Neural cell (in vitro differentiated cells): ENCODE data around the gene PNCK. TPM values are rescaled to one million over a fixed set of nuclear protein-coding genes. Genes with fewer than 3 reads are reported as not detected.

Experiments used
- H2AFZ ChIP-seq: fragments of 200-600, 300-800 bp; sonication (generic), shearing (Covaris generic); 2 replicates; pipeline ENCODE4 v1.6.0; 2014; ENCODE audit warnings: low read depth, mild to moderate bottlenecking, antibody characterized with exemption, low read length, moderate library complexity
- H3F3A ChIP-seq: fragments of 200-600 bp; shearing (Covaris generic); 2 replicates; pipeline ENCODE4 v1.6.1; 2016; ENCODE audit warnings: mild to moderate bottlenecking, moderate library complexity, mixed read lengths, antibody characterized with exemption, low read length; ENCODE audit not compliant: insufficient read depth, poor library complexity, severe bottlenecking
- H3K27ac ChIP-seq: fragments of 200-600, 300-800 bp; sonication (generic), shearing (Covaris generic); 2 replicates; pipeline ENCODE4 v1.5.1; 2014; ENCODE audit warnings: mild to moderate bottlenecking, low read length, moderate library complexity
- H3K27me3 ChIP-seq: fragments of 300-800, 200-600 bp; sonication (generic), shearing (Covaris generic); 2 replicates; pipeline ENCODE4 v1.6.0; 2014; ENCODE audit warnings: mild to moderate bottlenecking, low read depth, low read length, moderate library complexity; ENCODE audit not compliant: insufficient read depth
- H3K36me3 ChIP-seq: fragments of 300-800, 200-600 bp; sonication (generic), shearing (Covaris generic); 2 replicates; pipeline ENCODE4 v1.5.1; 2014; ENCODE audit warnings: mild to moderate bottlenecking, antibody characterized with exemption, low read length, moderate library complexity; ENCODE audit not compliant: insufficient read depth
- H3K4me2 ChIP-seq: fragments of 300-800, 200-600 bp; sonication (generic), shearing (Covaris generic); 2 replicates; pipeline ENCODE4 v1.6.0; 2014; ENCODE audit warnings: mild to moderate bottlenecking, low read length
- H3K4me3 ChIP-seq: fragments of 300-800, 200-600 bp; sonication (generic), shearing (Covaris generic); 2 replicates; pipeline ENCODE4 v1.5.1; 2014; ENCODE audit warnings: mild to moderate bottlenecking, low read length, moderate library complexity
- H3K79me2 ChIP-seq: fragments of 200-600 bp; shearing (Covaris generic); replicated peaks from 2 replicates; pipeline ENCODE4 v1.6.0; 2014; ENCODE audit warnings: mild to moderate bottlenecking, low read length, moderate library complexity; ENCODE audit not compliant: insufficient read depth
- H3K9ac ChIP-seq: fragments of 300-800, 200-600 bp; sonication (generic), shearing (Covaris generic); 2 replicates; pipeline ENCODE4 v1.6.1; 2016; ENCODE audit warnings: mild to moderate bottlenecking, low read length, mixed read lengths
- H3K9me2 ChIP-seq: fragments of 200-600 bp; shearing (Covaris generic); 2 replicates; pipeline ENCODE4 v1.6.1; 2016; ENCODE audit warnings: mild to moderate bottlenecking, low read length, mixed read lengths; ENCODE audit not compliant: insufficient read depth
- H3K9me3 ChIP-seq: fragments of 200-600, 300-800 bp; sonication (generic), shearing (Covaris generic); 2 replicates; pipeline ENCODE4 v1.6.1; 2016; ENCODE audit warnings: mild to moderate bottlenecking, mixed run types, low read length, moderate library complexity, mixed read lengths
- H4K20me1 ChIP-seq: fragments of 200-600 bp; shearing (Covaris generic); 2 replicates; pipeline ENCODE4 v1.6.1; 2016; ENCODE audit warnings: mild to moderate bottlenecking, mixed run types; ENCODE audit not compliant: insufficient read depth
- EP300 ChIP-seq: fragments of 450-650 bp; conservative IDR thresholded peaks from 2 replicates; pipeline ENCODE4 v1.6.1; 2014; ENCODE audit warnings: antibody characterized with exemption, mild to moderate bottlenecking, moderate library complexity; ENCODE audit not compliant: poor library complexity, severe bottlenecking
- EZH2 ChIP-seq: fragments of 200-600, 300-800 bp; shearing (Covaris generic), sonication (generic); IDR thresholded peaks from 2 replicates; pipeline ENCODE4 v1.6.1; 2014; ENCODE audit warnings: antibody characterized with exemption, low read length, borderline replicate concordance, mild to moderate bottlenecking; ENCODE audit not compliant: insufficient read depth, poor library complexity, severe bottlenecking
- MXI1 ChIP-seq: fragments of 450-650 bp; conservative IDR thresholded peaks from 2 replicates; pipeline ENCODE4 v1.6.1; 2014; ENCODE audit warnings: antibody characterized with exemption, mild to moderate bottlenecking; ENCODE audit not compliant: poor library complexity, severe bottlenecking
- POLR2AphosphoS5 ChIP-seq: IDR thresholded peaks from 2 replicates; pipeline ENCODE4 v1.6.1; 2012
- RAD21 ChIP-seq: fragments of 450-650 bp; conservative IDR thresholded peaks from 2 replicates; pipeline ENCODE4 v1.6.1; 2014; ENCODE audit warnings: antibody characterized with exemption, mild to moderate bottlenecking, moderate library complexity
- SMC3 ChIP-seq: fragments of 450-650 bp; conservative IDR thresholded peaks from 2 replicates; pipeline ENCODE4 v1.6.1; 2014; ENCODE audit warnings: antibody characterized with exemption, mild to moderate bottlenecking, moderate library complexity; ENCODE audit not compliant: poor library complexity
- TAF1 ChIP-seq: IDR thresholded peaks from 2 replicates; pipeline ENCODE4 v1.6.1; 2012; ENCODE audit warnings: low read depth
- polyA plus RNA-seq: library from polyadenylated mRNA; depleted of rRNA; stranded (reverse); fragments of >200 nt; gene quantifications from 2 replicates; pipeline ENCODE4 v1.2.3, GENCODE V29; 2014
- TF ChIP-seq, protein P1 (sequence below): IDR thresholded peaks from 2 replicates; pipeline ENCODE4 v1.6.1; 2012; ENCODE audit warnings: borderline replicate concordance
- TF ChIP-seq, protein P2 (sequence below): fragments of 450-650 bp; IDR thresholded peaks from 2 replicates; pipeline ENCODE4 v1.5.1; 2014; ENCODE audit warnings: antibody characterized with exemption, mild to moderate bottlenecking, moderate library complexity; ENCODE audit not compliant: poor library complexity, severe bottlenecking

Gene PNCK
- polyA plus RNA-seq, 1 donor from 2014 or later, result 9.5 TPM

DNA sequence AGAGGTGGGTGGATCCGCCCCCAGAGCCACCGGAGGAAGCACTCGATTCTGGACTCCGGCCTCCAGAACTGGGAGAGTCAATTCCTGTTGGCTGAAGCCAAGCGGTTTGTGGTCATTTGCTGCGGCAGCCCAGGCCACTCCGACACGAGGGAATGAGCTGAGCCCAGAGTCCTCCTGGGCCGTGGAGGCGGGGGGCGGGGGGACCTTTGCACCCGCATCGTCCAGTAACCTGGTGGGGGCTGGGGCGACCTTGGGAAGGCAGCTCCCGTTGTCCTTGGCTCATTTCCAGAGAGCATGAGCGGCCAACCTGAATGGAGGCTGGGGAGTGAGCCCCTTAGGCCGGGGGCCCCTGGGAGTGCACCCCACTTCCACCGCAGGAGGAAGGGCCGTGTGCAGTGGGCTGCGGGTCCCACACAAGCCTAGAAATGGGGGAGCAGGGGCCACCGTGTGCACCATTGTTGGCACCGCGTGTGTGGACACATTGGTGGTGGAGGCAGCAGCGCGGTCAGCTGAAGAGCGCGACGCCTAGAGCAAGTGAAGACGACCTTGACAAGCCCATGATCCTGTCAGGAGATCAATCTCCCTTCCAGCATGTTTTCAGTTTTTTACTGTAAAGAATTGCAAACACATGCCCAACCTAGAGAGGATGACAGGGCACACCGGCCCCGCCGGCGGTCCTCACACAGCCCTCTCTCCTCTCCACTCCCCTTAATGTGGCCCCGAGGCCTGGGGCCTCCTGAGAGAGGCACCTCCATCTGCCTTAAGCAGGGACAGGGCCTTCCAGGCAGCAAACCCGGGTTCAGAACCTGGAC is 46.5 kb downstream of the PNCK start:
- Histone ChIP-seq H3K27ac (no peak overlapping the region), H3K9me3 (no peaks in the 10 kb centered on the region), H3K79me2 (no peaks in the 10 kb centered on the region), H3K27me3 (no peaks in the 10 kb centered on the region), H3F3A (no peaks in the 10 kb centered on the region), H3K36me3 (no peaks in the 10 kb centered on the region), H3K9me2 (no peaks in the 10 kb centered on the region), H2AFZ (no peak overlapping the region), H3K4me3 (no peak overlapping the region), H3K9ac (no peak overlapping the region), H4K20me1 (no peaks in the 10 kb centered on the region), H3K4me2 (no peak overlapping the region)
- TF ChIP-seq, protein P1, sequence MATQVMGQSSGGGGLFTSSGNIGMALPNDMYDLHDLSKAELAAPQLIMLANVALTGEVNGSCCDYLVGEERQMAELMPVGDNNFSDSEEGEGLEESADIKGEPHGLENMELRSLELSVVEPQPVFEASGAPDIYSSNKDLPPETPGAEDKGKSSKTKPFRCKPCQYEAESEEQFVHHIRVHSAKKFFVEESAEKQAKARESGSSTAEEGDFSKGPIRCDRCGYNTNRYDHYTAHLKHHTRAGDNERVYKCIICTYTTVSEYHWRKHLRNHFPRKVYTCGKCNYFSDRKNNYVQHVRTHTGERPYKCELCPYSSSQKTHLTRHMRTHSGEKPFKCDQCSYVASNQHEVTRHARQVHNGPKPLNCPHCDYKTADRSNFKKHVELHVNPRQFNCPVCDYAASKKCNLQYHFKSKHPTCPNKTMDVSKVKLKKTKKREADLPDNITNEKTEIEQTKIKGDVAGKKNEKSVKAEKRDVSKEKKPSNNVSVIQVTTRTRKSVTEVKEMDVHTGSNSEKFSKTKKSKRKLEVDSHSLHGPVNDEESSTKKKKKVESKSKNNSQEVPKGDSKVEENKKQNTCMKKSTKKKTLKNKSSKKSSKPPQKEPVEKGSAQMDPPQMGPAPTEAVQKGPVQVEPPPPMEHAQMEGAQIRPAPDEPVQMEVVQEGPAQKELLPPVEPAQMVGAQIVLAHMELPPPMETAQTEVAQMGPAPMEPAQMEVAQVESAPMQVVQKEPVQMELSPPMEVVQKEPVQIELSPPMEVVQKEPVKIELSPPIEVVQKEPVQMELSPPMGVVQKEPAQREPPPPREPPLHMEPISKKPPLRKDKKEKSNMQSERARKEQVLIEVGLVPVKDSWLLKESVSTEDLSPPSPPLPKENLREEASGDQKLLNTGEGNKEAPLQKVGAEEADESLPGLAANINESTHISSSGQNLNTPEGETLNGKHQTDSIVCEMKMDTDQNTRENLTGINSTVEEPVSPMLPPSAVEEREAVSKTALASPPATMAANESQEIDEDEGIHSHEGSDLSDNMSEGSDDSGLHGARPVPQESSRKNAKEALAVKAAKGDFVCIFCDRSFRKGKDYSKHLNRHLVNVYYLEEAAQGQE, result no peak
- TF ChIP-seq, protein P2, sequence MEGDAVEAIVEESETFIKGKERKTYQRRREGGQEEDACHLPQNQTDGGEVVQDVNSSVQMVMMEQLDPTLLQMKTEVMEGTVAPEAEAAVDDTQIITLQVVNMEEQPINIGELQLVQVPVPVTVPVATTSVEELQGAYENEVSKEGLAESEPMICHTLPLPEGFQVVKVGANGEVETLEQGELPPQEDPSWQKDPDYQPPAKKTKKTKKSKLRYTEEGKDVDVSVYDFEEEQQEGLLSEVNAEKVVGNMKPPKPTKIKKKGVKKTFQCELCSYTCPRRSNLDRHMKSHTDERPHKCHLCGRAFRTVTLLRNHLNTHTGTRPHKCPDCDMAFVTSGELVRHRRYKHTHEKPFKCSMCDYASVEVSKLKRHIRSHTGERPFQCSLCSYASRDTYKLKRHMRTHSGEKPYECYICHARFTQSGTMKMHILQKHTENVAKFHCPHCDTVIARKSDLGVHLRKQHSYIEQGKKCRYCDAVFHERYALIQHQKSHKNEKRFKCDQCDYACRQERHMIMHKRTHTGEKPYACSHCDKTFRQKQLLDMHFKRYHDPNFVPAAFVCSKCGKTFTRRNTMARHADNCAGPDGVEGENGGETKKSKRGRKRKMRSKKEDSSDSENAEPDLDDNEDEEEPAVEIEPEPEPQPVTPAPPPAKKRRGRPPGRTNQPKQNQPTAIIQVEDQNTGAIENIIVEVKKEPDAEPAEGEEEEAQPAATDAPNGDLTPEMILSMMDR, result no peak
- no peak for TF ChIP-seq RAD21
- no peak for TF ChIP-seq EP300
- TF ChIP-seq MXI1, result no peak
- TF ChIP-seq EZH2, result no peak
- TF ChIP-seq TAF1, result no peak
- no peak for TF ChIP-seq POLR2AphosphoS5
- no peak for TF ChIP-seq SMC3

DNA sequence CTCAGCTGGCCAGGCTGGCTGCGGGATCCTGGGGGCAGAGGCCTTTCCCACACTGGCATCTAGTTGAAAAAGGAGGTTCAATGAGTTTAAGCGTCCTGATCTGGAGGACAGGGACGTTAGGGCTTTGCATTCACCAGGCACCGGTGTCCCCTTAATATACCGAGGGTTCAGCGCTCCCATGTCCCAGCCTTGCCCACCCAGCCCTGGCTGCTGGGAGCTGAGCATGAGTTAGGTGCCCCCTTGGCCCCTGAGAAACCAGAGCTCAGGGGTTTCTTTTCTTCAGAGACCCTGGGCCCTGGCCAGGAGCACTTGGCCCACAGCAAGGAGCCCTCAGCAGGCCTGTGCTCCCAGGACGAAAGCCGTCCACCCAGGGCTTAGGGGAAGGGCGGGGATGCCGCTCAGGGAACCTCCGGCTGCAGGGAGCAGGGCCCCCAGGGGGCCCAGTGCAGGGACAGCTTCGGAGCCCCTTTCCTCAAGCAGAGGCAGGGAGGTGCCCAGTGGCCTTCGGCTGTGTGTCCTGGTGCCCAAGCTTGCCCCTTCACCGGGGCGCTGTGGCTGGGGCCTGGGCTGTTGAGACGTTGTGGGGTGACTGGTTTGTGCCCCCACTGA is 47.5 kb downstream of the PNCK start:
- H3K4me2 ChIP-seq, result no peak overlapping the region
- no peak overlapping the region for H2AFZ ChIP-seq

More for the DNA sequence above, 47.5 kb downstream of the PNCK start:
- H3F3A ChIP-seq, result no peaks in the 10 kb centered on the region
- no peaks in the 10 kb centered on the region for H3K9me2 ChIP-seq
- no peaks in the 10 kb centered on the region for H3K36me3 ChIP-seq
- H4K20me1 ChIP-seq, result no peaks in the 10 kb centered on the region
- TF ChIP-seq, protein P1, result no peak
- TF ChIP-seq EP300, result no peak
- no peak for TF ChIP-seq RAD21
- no peak for TF ChIP-seq EZH2
- H3K9me3 ChIP-seq, result no peaks in the 10 kb centered on the region
- H3K9ac ChIP-seq, result no peak overlapping the region
- H3K4me3 ChIP-seq, result no peak overlapping the region
- no peaks in the 10 kb centered on the region for H3K27me3 ChIP-seq
- no peak overlapping the region for H3K27ac ChIP-seq
- H3K79me2 ChIP-seq, result no peaks in the 10 kb centered on the region
